Heart left ventricle (tissue), 16 donors: ENCODE results near the gene RAPGEF3. TPM values are rescaled to one million over a fixed set of nuclear protein-coding genes. Genes with fewer than 3 reads are reported as not detected.

Experiments
- ATAC-seq, 4 donors: fragments of 200-7000 bp; cut with Tn5 transposase; one replicate each; pipeline ENCODE4 v1.9.1; 2020 to 2022; ENCODE audit warnings: moderate library complexity in 4 of 4, mild to moderate bottlenecking in 3 of 4, moderate number of reproducible peaks in 1 of 4
- DNase-seq, 5 donors: peaks; one replicate each; pipeline ENCODE4 v3.0.0-alpha.2; 2020
- H3K27ac ChIP-seq, 12 donors: fragments of 200-600 bp; sonication (generic) in 4 of 12; one replicate each; pipeline versions ENCODE4 v1.5.0 to v1.8.0; 2016 to 2022; ENCODE audit warnings: mild to moderate bottlenecking in 2 of 12
- H3K27me3 ChIP-seq, 9 donors: fragments of 200-600 bp; sonication (generic) in 2 of 9; one replicate each; pipeline versions ENCODE4 v1.5.1 to v1.8.0; 2016 to 2022; ENCODE audit warnings: mild to moderate bottlenecking in 3 of 9
- H3K36me3 ChIP-seq, 9 donors: fragments of 200-600 bp; sonication (generic) in 2 of 9; one replicate each; pipeline versions ENCODE4 v1.5.0 to v1.8.0; 2018 to 2022; ENCODE audit warnings: mild to moderate bottlenecking in 2 of 9
- H3K4me1 ChIP-seq, 12 donors: fragments of 200-600 bp; sonication (generic) in 4 of 12; one replicate each; pipeline versions ENCODE4 v1.5.0 to v1.8.0; 2016 to 2022; ENCODE audit warnings: mild to moderate bottlenecking in 3 of 12
- H3K4me3 ChIP-seq, 12 donors: fragments of 200-600 bp; sonication (generic) in 4 of 12; one replicate each; pipeline versions ENCODE4 v1.5.0 to v1.8.0; 2017 to 2022; ENCODE audit warnings: mild to moderate bottlenecking in 9 of 12, moderate library complexity in 4 of 12
- H3K9me3 ChIP-seq, 12 donors: fragments of 200-600 bp; sonication (generic) in 4 of 12; one replicate each; pipeline versions ENCODE4 v1.5.0 to v1.8.0; 2016 to 2022; ENCODE audit warnings: mild to moderate bottlenecking in 1 of 12
- CTCF ChIP-seq, 12 donors: fragments of 200-600 bp; sonication (generic) in 4 of 12; IDR thresholded peaks; one replicate each; pipeline versions ENCODE4 v1.5.0 to v1.8.0; 2018 to 2022; ENCODE audit warnings: antibody characterized with exemption in 12 of 12, mild to moderate bottlenecking in 5 of 12
- POLR2A ChIP-seq, 2 donors: fragments of 450-650 bp; IDR thresholded peaks; one replicate each; pipeline ENCODE4 v1.6.1; 2017; ENCODE audit warnings: antibody characterized with exemption in 2 of 2, mild to moderate bottlenecking in 2 of 2, moderate library complexity in 2 of 2
- WGBS, 4 donors: extraction: QIAGEN DNeasy Blood & Tissue Kit in 2 of 4; methylation state at CpG; one replicate each; pipeline versions ENCODE4 v1.1.5 to v1.1.7; 2013 to 2018; 5-methylcytosine and 5-hydroxymethylcytosine counted together
- intact Hi-C, 10 donors: fragments of 100-400 bp; cut with DNase I; formaldehyde crosslinking; loops; one replicate each; pipeline versions ENCODE4 v1.11.1 to v1.14.2; 2022
- polyA plus RNA-seq, 2 donors: library from polyadenylated mRNA; stranded (reverse); fragments of 200-250 nt; gene quantifications; one replicate each; pipeline ENCODE4 v1.2.3, GENCODE V29; 2013
- total RNA-seq, 9 donors: library from RNA; depleted of rRNA in 2 of 9; stranded (reverse); fragments of >200 nt in 2 of 9; fragmentation: NEBNext Ultra II Directional in 3 of 9; extraction: Animal tissue kit (Norgen Biotek cat#: 25700) in 3 of 9; gene quantifications; one replicate each; pipeline versions ENCODE4 v1.1.0 to v1.2.4, GENCODE V29; 2016 to 2023
- donor health status: ischemic (EF 13 %, LVEDD 7.1; RV severe dilation, severe dysfunction).
- donor health status: healthy with polysubstance abuse.
- donor health status: DM: no; HTN: yes; CAD: no.
- donor health status: DM: no; HTN: no; CAD: no.
- donor health status: ischemic (EF 25% LVEDD 6.9; RV normal size, moderate dysfunction).
- donor health status: ischemic (EF 25% LVEDD 5.7; RV mildly dilated, moderate dysfunction).
- donor health status: healthy.
- donor health status: DM: yes; HTN: yes; CAD: no.
- donor health status: ischemic (EF 35%, LVEDD 5.7; RV mildly dilated, moderate dysfunction).
- donor health status: nonischemic (EF 11% LVEDD 7.7; RV severe dilation, severe dysfunction).
- donor health status: DM: yes; HTN: yes; CAD: no.
- donor health status: PGD.
- donor health status: ischemic (EF 29% LVEDD 5.4; RV normal size, mild dysfunction).
- donor health status: nonischemic (EF 23%, LVEDD 6.1; RV moderate dilation, normal function).

Gene RAPGEF3
- total and polyA plus RNA-seq, 11 donors = 14.5 to 62.1 (median 23.9) TPM

- H3K27ac ChIP-seq = peak overlapping the region in 2 of 12 donors; percentile 12 to 43
- TF ChIP-seq POLR2A (IDR thresholded peaks at IDR 0.05) (no peak), CTCF (IDR thresholded peaks at IDR 0.05) (peak; percentile 89 to 98 (median 92))
- H3K9me3 ChIP-seq = no peaks in the 10 kb centered on the region
- whole genome bisulfite sequencing, 4 donors = 35 to 39% (median 38%) methylated on average over 9 to 19 of the region's 19 CpGs
- DNase-seq (peak; percentile 84 to 94 (median 86)), ATAC-seq (peak; percentile 53 to 80 (median 66))
- peaks cover under 1 to 61% (median 50%) of the 10 kb centered on the region in 12 donors for H3K4me1 ChIP-seq
- H3K36me3 ChIP-seq = peaks cover 0 to 40% (median 26%) of the 10 kb centered on the region in 9 donors
- H3K27me3 ChIP-seq = no peaks in the 10 kb centered on the region
- H3K4me3 ChIP-seq = no peak overlapping the region
- intact Hi-C loops = loop anchor here in 7 of 10 donors (1.0 to 10.0 kb wide), 7 partner anchors 38 to 65 kb away; partner anchors contain the start of gene HDAC7 (in 1 of the 7)
Measured at GRCh38 chr12:47779301-47779942, 20.7 kb upstream of the RAPGEF3 start.

- Histone ChIP-seq H3K27ac (peak overlapping the region in 3 of 12 donors; percentile 7 to 80 (median 19)), H3K9me3 (no peaks in the 10 kb centered on the region), H3K36me3 (peaks cover 0 to 35% (median 21%) of the 10 kb centered on the region in 9 donors), H3K4me3 (no peak overlapping the region), H3K4me1 (peaks cover 3 to 66% (median 55%) of the 10 kb centered on the region in 12 donors), H3K27me3 (no peaks in the 10 kb centered on the region)
- intact Hi-C loops = loop anchor here in 7 of 10 donors (1.0 to 10.0 kb wide), 7 partner anchors 38 to 64 kb away; partner anchors contain the start of gene HDAC7 (in 1 of the 7)
- TF ChIP-seq CTCF (IDR thresholded peaks at IDR 0.05) = no peak
- no peak for TF ChIP-seq POLR2A (IDR thresholded peaks at IDR 0.05)
- peak in 1 of 5 donors; percentile 54 for DNase-seq
- no peak for ATAC-seq
- WGBS, 4 donors = 44 to 55% (median 47%) methylated on average over 14 of the region's 14 CpGs
Measured at GRCh38 chr12:47778881-47779280, 20.2 kb upstream of the RAPGEF3 start.

GRCh38 chr12:47777741-47778558 is 19.3 kb upstream of the RAPGEF3 start:
- Histone ChIP-seq H3K27me3 (no peaks in the 10 kb centered on the region), H3K4me3 (no peak overlapping the region), H3K27ac (peak overlapping the region in 8 of 12 donors; percentile 22 to 80 (median 52)), H3K4me1 (peaks cover 3 to 72% (median 56%) of the 10 kb centered on the region in 12 donors), H3K9me3 (no peaks in the 10 kb centered on the region), H3K36me3 (peaks cover 0 to 26% (median 12%) of the 10 kb centered on the region in 9 donors)
- DNase-seq (peak in 3 of 5 donors; percentile 41 to 74 (median 67)), ATAC-seq (peak in 2 of 4 donors; percentile 1 to 2)
- TF ChIP-seq POLR2A (IDR thresholded peaks at IDR 0.05) = no peak
- TF ChIP-seq CTCF (IDR thresholded peaks at IDR 0.05) = no peak
- 58 to 63% (median 62%) methylated on average over 7 to 9 of the region's 9 CpGs for WGBS, 4 donors
- intact Hi-C loops = loop anchor here in 7 of 10 donors (2.0 to 10.0 kb wide), 6 partner anchors 39 to 63 kb away; partner anchors contain the start of gene HDAC7 (in 1 of the 7)
